ENCODE measurements around the gene MED25.
A peak's percentile ranks its signal among the peaks of the same experiment; 100 is the strongest.

MED25 gene

GRCh38 chr19:49787746-49788145 is 30.3 kb upstream of the MED25 start:
- H3K27me3 ChIP-seq (ENCODE audit: low read depth) = no peaks in the 10 kb centered on the region
- no peak for DNase-seq (ENCODE audit: low spot score in 2 of 2)

GRCh38 chr19:49788857-49789256 is 29.2 kb upstream of the MED25 start:
- DNase-seq (ENCODE audit: low spot score in 2 of 2) = no peak
- Histone ChIP-seq H3K36me3 (replicated peaks) (peaks cover 17% of the 10 kb centered on the region), H3K4me3 (no peak overlapping the region), H3K4me1 (no peaks in the 10 kb centered on the region), H3K9me3 (no peaks in the 10 kb centered on the region), H3K27me3 (ENCODE audit: low read depth) (no peaks in the 10 kb centered on the region)
- in situ Hi-C loops (cut with MboI; ENCODE audit: low sequenced_read_pairs) = no loop called here

More at GRCh38 chr19:49787746-49788145, 30.3 kb upstream of the MED25 start:
- Histone ChIP-seq H3K4me3 (no peak overlapping the region), H3K9me3 (no peaks in the 10 kb centered on the region), H3K4me1 (no peaks in the 10 kb centered on the region), H3K36me3 (replicated peaks) (peaks cover 19% of the 10 kb centered on the region)
- in situ Hi-C loops (cut with MboI; ENCODE audit: low sequenced_read_pairs) = no loop called here

DNA sequence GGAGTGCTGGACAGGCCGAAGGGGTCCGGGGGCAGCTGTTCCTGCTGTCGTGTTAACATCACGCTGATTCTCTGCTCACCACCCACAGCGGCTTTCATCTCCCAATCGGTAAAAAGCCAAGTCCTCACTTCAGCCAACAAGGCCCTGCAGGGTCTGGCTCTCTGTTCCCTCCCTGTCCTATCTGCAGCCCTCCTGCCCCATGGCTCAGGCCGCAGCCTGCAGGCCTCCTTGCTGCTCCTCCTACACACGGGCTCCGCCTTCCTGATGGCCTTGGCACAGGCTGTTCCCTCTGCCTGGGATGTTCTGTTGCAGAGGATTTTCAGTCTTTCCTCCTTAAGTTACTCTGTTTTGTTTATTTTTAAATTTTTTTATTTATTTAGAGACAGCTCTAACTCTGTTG is 27.2 kb upstream of the MED25 start:
- Histone ChIP-seq H3K4me3 (no peak overlapping the region), H3K36me3 (replicated peaks) (peaks cover 26% of the 10 kb centered on the region), H3K27me3 (ENCODE audit: low read depth) (no peaks in the 10 kb centered on the region), H3K4me1 (no peaks in the 10 kb centered on the region), H3K9me3 (no peaks in the 10 kb centered on the region)
- no peak for DNase-seq (ENCODE audit: low spot score in 2 of 2)
- in situ Hi-C loops (cut with MboI; ENCODE audit: low sequenced_read_pairs) = no loop called here

DNA sequence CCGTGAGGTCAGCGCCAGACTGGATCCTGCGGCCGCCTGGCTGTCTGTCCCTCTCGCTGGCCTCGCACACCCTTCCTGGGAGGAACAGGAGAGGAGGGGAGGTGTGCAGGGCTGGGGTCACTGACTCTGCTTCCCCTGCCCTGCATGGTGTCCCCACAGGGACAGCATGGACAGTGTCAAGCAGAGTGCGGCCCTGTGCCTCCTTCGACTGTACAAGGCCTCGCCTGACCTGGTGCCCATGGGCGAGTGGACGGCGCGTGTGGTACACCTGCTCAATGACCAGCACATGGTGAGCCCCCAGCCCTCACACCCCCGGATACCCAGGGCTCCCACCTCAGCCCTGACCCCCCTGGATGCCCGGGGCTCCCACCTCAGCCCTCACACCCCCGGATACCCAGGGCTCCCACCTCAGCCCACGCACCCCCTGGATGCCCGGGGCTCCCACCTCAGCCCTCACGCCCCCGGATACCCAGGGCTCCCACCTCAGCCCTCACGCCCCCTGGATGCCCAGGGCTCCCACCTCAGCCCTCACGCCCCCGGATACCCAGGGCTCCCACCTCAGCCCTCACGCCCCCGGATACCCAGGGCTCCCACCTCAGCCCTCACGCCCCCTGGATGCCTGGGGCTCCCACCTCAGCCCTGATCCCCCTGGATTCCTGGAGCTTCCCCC is 26.2 kb upstream of the MED25 start:
- Histone ChIP-seq H3K9me3 (no peaks in the 10 kb centered on the region), H3K27me3 (ENCODE audit: low read depth) (no peaks in the 10 kb centered on the region), H3K36me3 (replicated peaks) (peaks cover 36% of the 10 kb centered on the region), H3K4me3 (no peak overlapping the region), H3K4me1 (no peaks in the 10 kb centered on the region)
- no peak for DNase-seq (ENCODE audit: low spot score in 2 of 2)
- in situ Hi-C loops (cut with MboI; ENCODE audit: low sequenced_read_pairs) = no loop called here

DNA sequence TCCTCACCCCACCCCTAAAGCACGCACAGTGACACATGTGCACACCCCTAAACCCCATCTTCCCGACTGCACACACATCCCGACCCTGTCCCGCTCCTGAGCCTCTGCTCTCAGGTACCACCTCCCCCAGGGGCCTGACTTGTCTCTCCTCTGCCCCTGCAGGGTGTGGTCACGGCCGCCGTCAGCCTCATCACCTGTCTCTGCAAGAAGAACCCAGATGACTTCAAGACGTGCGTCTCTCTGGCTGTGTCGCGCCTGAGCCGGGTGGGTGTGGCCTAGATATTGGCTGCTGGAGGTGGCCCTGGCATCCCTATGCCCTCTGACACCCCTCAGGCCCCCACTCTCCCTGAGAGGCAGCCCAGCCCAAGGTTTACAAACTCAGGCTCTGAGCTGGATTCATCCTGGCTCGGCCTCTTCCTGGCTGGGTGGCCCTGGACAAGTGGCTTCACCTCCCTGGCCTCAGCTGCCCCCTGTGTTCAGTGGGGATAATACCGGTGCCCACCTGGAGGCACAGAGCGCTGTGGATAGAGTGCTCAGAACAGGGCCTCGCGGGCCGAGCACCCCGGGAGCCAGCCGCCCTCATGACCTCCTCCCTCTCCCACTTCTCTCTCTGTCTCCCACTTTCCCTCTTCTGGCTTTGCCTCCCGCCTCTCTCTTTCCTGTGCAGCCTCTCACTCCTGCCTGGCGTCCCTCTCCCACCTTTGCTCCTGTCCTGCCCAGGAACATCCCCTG is 25.1 kb upstream of the MED25 start:
- no peak overlapping the region for H3K4me3 ChIP-seq
- H3K27me3 ChIP-seq (ENCODE audit: low read depth) = no peaks in the 10 kb centered on the region
- H3K9me3 ChIP-seq = no peaks in the 10 kb centered on the region
- H3K36me3 ChIP-seq (replicated peaks) = peaks cover 42% of the 10 kb centered on the region
- in situ Hi-C loops (cut with MboI; ENCODE audit: low sequenced_read_pairs) = no loop called here
- H3K4me1 ChIP-seq = no peaks in the 10 kb centered on the region
- no peak for DNase-seq (ENCODE audit: low spot score in 2 of 2)

- H3K9me3 ChIP-seq = no peaks in the 10 kb centered on the region
- H3K27me3 ChIP-seq (ENCODE audit: low read depth) = no peaks in the 10 kb centered on the region
- peaks cover 42% of the 10 kb centered on the region for H3K36me3 ChIP-seq (replicated peaks)
- H3K4me3 ChIP-seq = no peak overlapping the region
- in situ Hi-C loops (cut with MboI; ENCODE audit: low sequenced_read_pairs) = no loop called here
- H3K4me1 ChIP-seq = no peaks in the 10 kb centered on the region
- no peak for DNase-seq (ENCODE audit: low spot score in 2 of 2)
Measured at GRCh38 chr19:49793561-49793840, 24.6 kb upstream of the MED25 start.

DNA sequence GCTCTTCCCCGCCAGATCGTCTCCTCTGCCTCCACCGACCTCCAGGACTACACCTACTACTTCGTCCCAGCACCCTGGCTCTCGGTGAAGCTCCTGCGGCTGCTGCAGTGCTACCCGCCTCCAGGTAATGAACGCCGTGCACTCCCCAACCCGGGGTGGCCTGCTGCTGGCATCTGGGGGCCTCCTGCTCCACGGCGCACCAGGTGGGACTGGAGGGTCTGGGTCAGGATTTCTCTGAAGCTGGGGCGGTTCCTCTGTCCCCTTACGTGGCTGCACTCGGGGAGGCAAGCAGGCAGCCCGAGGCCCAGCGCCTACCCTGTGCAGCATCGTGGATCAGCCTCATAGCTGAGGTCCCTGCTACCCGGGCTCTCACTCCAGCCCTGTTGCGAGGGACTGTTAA is 22.5 kb upstream of the MED25 start:
- Histone ChIP-seq H3K4me1 (no peaks in the 10 kb centered on the region), H3K27me3 (ENCODE audit: low read depth) (no peaks in the 10 kb centered on the region), H3K9me3 (no peaks in the 10 kb centered on the region), H3K36me3 (replicated peaks) (peaks cover 60% of the 10 kb centered on the region), H3K4me3 (no peak overlapping the region)
- DNase-seq (ENCODE audit: low spot score in 2 of 2) = no peak
- in situ Hi-C loops (cut with MboI; ENCODE audit: low sequenced_read_pairs) = no loop called here

DNA sequence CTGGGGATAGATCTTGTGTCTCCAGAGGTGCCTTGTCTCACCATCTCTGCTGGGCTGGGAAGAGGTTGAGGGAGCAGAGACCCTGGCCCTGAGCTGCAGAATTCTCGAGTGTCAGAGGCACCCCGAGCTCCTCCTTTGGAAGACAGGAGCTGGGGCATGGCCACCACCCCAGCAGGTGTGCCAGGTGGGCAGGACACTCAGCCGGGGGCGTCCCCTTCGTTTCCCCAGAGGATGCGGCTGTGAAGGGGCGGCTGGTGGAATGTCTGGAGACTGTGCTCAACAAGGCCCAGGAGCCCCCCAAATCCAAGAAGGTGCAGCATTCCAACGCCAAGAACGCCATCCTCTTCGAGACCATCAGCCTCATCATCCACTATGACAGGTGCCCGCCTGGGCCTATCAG is 19.5 kb upstream of the MED25 start:
- peaks cover 56% of the 10 kb centered on the region for H3K36me3 ChIP-seq (replicated peaks)
- no peak overlapping the region for H3K4me3 ChIP-seq
- in situ Hi-C loops (cut with MboI; ENCODE audit: low sequenced_read_pairs) = no loop called here
- DNase-seq (ENCODE audit: low spot score in 2 of 2) = no peak
- no peaks in the 10 kb centered on the region for H3K9me3 ChIP-seq
- H3K27me3 ChIP-seq (ENCODE audit: low read depth) = no peaks in the 10 kb centered on the region
- H3K4me1 ChIP-seq = no peaks in the 10 kb centered on the region

DNA sequence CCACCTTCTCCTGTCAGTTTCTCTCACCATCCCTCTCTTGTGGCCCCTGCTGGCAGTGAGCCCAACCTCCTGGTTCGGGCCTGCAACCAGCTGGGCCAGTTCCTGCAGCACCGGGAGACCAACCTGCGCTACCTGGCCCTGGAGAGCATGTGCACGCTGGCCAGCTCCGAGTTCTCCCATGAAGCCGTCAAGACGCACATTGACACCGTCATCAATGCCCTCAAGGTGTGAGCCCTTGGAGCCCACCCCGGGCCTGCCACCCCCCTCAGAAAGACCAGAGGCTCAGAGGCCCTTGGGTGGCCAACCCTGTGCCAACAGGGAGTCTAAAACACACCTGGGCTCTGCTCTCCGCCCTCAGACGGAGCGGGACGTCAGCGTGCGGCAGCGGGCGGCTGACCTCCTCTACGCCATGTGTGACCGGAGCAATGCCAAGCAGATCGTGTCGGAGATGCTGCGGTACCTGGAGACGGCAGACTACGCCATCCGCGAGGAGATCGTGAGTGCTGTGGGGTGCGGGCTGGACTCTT is 18.8 kb upstream of the MED25 start:
- Histone ChIP-seq H3K36me3 (replicated peaks) (peaks cover 59% of the 10 kb centered on the region), H3K4me1 (no peaks in the 10 kb centered on the region), H3K9me3 (no peaks in the 10 kb centered on the region), H3K4me3 (no peak overlapping the region), H3K27me3 (ENCODE audit: low read depth) (no peaks in the 10 kb centered on the region)
- in situ Hi-C loops (cut with MboI; ENCODE audit: low sequenced_read_pairs) = no loop called here
- DNase-seq (ENCODE audit: low spot score in 2 of 2) = no peak

DNA sequence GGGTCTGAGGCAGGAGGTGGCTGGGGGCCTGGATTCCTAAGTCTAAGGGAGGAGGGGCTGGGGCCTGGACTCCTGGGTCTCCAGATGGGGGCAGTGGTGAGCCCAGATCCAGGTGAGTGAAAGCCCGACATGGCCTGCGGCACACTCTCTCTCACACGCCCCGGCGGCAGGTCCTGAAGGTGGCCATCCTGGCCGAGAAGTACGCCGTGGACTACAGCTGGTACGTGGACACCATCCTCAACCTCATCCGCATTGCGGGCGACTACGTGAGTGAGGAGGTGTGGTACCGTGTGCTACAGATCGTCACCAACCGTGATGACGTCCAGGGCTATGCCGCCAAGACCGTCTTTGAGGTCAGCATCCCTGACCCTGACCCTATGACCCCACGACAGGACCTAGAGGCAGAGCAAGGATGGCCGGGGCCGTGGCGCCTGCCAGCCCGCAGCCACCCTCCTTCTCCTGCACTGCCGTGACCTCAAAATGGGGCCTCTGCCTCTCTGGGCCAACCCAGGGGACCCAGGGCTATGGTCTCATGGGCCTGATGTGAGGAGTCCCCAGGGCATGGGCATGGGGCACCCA is 18.2 kb upstream of the MED25 start:
- Histone ChIP-seq H3K9me3 (no peaks in the 10 kb centered on the region), H3K4me1 (no peaks in the 10 kb centered on the region), H3K27me3 (ENCODE audit: low read depth) (no peaks in the 10 kb centered on the region), H3K36me3 (replicated peaks) (peaks cover 56% of the 10 kb centered on the region), H3K4me3 (no peak overlapping the region)
- in situ Hi-C loops (cut with MboI; ENCODE audit: low sequenced_read_pairs) = no loop called here
- DNase-seq (ENCODE audit: low spot score in 2 of 2) = peak in 1 of 2 experiments; percentile 42

DNA sequence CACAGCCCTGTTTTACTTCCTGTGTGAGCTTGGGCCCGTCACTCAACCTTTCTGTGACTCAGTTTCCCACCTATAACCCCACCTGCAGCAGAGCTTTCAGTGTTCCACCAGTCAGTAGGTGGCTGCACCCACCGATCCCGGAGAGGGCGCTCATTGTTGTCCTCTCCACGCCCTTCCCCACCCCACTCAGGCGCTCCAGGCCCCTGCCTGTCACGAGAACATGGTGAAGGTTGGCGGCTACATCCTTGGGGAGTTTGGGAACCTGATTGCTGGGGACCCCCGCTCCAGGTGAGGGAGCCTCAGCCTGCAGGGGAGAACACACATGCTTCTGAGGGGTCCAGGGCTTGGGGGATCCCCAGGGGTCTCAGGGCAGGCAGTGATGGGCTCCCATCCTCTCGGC is 17.3 kb upstream of the MED25 start:
- peaks cover 53% of the 10 kb centered on the region for H3K36me3 ChIP-seq (replicated peaks)
- no peak for DNase-seq (ENCODE audit: low spot score in 2 of 2)
- no peaks in the 10 kb centered on the region for H3K4me1 ChIP-seq
- H3K4me3 ChIP-seq = no peak overlapping the region
- in situ Hi-C loops (cut with MboI; ENCODE audit: low sequenced_read_pairs) = no loop called here
- no peaks in the 10 kb centered on the region for H3K9me3 ChIP-seq
- no peaks in the 10 kb centered on the region for H3K27me3 ChIP-seq (ENCODE audit: low read depth)

DNA sequence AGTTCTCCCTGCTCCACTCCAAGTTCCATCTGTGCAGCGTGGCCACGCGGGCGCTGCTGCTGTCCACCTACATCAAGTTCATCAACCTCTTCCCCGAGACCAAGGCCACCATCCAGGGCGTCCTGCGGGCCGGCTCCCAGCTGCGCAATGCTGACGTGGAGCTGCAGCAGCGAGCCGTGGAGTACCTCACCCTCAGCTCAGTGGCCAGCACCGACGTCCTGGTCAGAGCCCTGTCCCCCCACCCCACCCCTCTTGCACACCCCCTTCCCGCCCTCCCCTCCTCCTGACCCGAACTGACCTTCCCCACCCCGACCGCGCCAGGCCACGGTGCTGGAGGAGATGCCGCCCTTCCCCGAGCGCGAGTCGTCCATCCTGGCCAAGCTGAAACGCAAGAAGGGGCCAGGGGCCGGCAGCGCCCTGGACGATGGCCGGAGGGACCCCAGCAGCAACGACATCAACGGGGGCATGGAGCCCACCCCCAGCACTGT is 16.6 kb upstream of the MED25 start:
- H3K27me3 ChIP-seq (ENCODE audit: low read depth) = no peaks in the 10 kb centered on the region
- DNase-seq (ENCODE audit: low spot score in 2 of 2) = no peak
- H3K4me3 ChIP-seq = no peak overlapping the region
- H3K4me1 ChIP-seq = no peaks in the 10 kb centered on the region
- no peaks in the 10 kb centered on the region for H3K9me3 ChIP-seq
- H3K36me3 ChIP-seq (replicated peaks) = peaks cover 46% of the 10 kb centered on the region
- in situ Hi-C loops (cut with MboI; ENCODE audit: low sequenced_read_pairs) = no loop called here

DNA sequence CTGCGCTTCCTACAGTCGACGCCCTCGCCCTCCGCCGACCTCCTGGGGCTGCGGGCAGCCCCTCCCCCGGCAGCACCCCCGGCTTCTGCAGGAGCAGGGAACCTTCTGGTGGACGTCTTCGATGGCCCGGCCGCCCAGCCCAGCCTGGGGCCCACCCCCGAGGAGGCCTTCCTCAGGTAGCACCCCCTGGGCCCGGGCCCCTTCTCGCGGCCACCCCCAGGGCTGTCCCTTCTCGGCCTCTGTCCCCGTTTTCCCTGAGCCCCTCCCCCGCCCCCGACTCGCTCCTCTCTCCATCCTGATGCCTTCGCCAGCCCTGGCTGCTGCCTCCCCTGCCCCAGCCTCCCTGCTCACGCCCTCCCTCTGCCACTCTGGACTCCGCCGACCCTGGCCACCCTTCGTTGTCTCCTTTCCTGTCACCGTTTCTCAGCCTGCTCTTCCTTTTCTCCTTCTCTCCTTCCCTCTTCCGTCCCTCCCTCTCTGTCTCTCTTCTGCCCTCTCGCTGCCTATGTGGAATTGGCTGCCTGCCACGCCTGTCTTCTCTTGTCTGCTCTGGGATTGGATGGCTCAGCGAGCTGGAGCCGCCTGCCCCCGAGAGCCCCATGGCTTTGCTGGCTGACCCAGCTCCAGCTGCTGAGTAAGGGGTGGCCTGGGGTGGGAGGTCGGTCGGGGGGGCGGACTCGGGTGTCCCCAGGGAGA is 16.0 kb upstream of the MED25 start:
- Histone ChIP-seq H3K4me1 (no peaks in the 10 kb centered on the region), H3K4me3 (no peak overlapping the region), H3K27me3 (ENCODE audit: low read depth) (no peaks in the 10 kb centered on the region), H3K9me3 (no peaks in the 10 kb centered on the region), H3K36me3 (replicated peaks) (peaks cover 40% of the 10 kb centered on the region)
- peak in 1 of 2 experiments; percentile 70 for DNase-seq (ENCODE audit: low spot score in 2 of 2)
- in situ Hi-C loops (cut with MboI; ENCODE audit: low sequenced_read_pairs) = no loop called here

Data from HAP-1 (cell line).